Fibroblast of lung (primary cell): Measurements from ENCODE around the gene NUDT5. TPM values are rescaled to one million over a fixed set of nuclear protein-coding genes. Genes with fewer than 3 reads are reported as not detected.
"Not testable (repeated sequence)": the region's sequence is repeated elsewhere in the genome, so short reads cannot be mapped to it uniquely, and the experiment has no call there.

ENCODE experiments used
- DNase-seq, 2 donors: peaks; one replicate each; pipeline versions ENCODE4 v3.0.0 to v3.0.0-alpha.2; 2010; ENCODE audit warnings: low read depth in 2 of 2
- H2AFZ ChIP-seq: 2 replicates; pipeline ENCODE4 v1.5.1; 2012; ENCODE audit warnings: low read length, control low read depth, inconsistent platforms
- H3K27ac ChIP-seq: 2 replicates; pipeline ENCODE4 v1.5.1; 2011; ENCODE audit warnings: low read length, control low read depth; ENCODE audit not compliant: insufficient read depth
- H3K27me3 ChIP-seq: 2 replicates; pipeline ENCODE4 v1.5.1; 2011; ENCODE audit warnings: mild to moderate bottlenecking, low read length; ENCODE audit not compliant: control insufficient read depth, insufficient read depth
- H3K36me3 ChIP-seq: 2 replicates; pipeline ENCODE4 v1.5.1; 2011; ENCODE audit warnings: low read length; ENCODE audit not compliant: control insufficient read depth, insufficient read depth
- H3K4me1 ChIP-seq: 2 replicates; pipeline ENCODE4 v1.5.1; 2011; ENCODE audit warnings: low read length; ENCODE audit not compliant: control insufficient read depth, insufficient read depth; ENCODE audit errors: extremely low read depth
- H3K4me2 ChIP-seq: 2 replicates; pipeline ENCODE4 v1.5.1; 2011; ENCODE audit warnings: low read length, control low read depth; ENCODE audit not compliant: insufficient read depth; ENCODE audit errors: extremely low read depth
- H3K4me3 ChIP-seq, 4 experiments: fragments of 200-600 bp in 1 of 4; sonication (generic) in 1 of 4; replicated peaks in 1 of 4; 2 replicates each; pipeline ENCODE4 v1.5.1; 2011 to 2016; ENCODE audit warnings: low read length in 4 of 4, low read depth in 3 of 4, mild to moderate bottlenecking in 3 of 4, control low read depth in 2 of 4, inconsistent platforms in 1 of 4, mixed read lengths in 1 of 4; ENCODE audit not compliant: insufficient read depth in 1 of 4; ENCODE audit errors: control extremely low read depth in 1 of 4
- H3K79me2 ChIP-seq: 2 replicates; pipeline ENCODE4 v1.5.1; 2012; ENCODE audit warnings: mild to moderate bottlenecking, low read length, inconsistent platforms; ENCODE audit not compliant: control insufficient read depth, insufficient read depth
- H3K9ac ChIP-seq: 2 replicates; pipeline ENCODE4 v1.5.1; 2011; ENCODE audit warnings: mild to moderate bottlenecking, low read length, control low read depth; ENCODE audit not compliant: insufficient read depth
- H3K9me3 ChIP-seq: 2 replicates; pipeline ENCODE4 v1.5.1; 2012; ENCODE audit warnings: low read depth, low read length; ENCODE audit not compliant: control insufficient read depth, insufficient read depth
- H4K20me1 ChIP-seq: 2 replicates; pipeline ENCODE4 v1.5.1; 2011; ENCODE audit warnings: low read length; ENCODE audit not compliant: control insufficient read depth, insufficient read depth; ENCODE audit errors: extremely low read depth
- EZH2 ChIP-seq: IDR thresholded peaks from 2 replicates; pipeline ENCODE4 v1.5.1; 2012; ENCODE audit warnings: low read length, control low read depth, mild to moderate bottlenecking; ENCODE audit errors: missing control alignments
- polyA plus RNA-seq, 2 donors: library from polyadenylated mRNA; depleted of rRNA in 1 of 2; stranded (reverse) in 1 of 2; unstranded in 1 of 2; fragments of >200 nt; gene quantifications; 2 replicates each; pipeline ENCODE4 v1.2.1, GENCODE V29; 2011 to 2012; ENCODE audit warnings: missing spikeins in 1 of 2
- total RNA-seq: library from RNA; depleted of rRNA; stranded (reverse); fragments of >200 nt; gene quantifications from 2 replicates; pipeline ENCODE4 v1.2.1, GENCODE V29; 2014
- TF ChIP-seq, protein P1 (sequence below), 2 donors: IDR thresholded peaks in 1 of 2; conservative IDR thresholded peaks in 1 of 2; 1 replicate in 1 of 2; 2 replicates in 1 of 2; pipeline ENCODE4 v1.5.1; 2011 to 2012; ENCODE audit warnings: low read length in 2 of 2, control low read depth in 1 of 2, inconsistent platforms in 1 of 2, low read depth in 1 of 2, mild to moderate bottlenecking in 1 of 2

Gene NUDT5
- total and polyA plus RNA-seq, 2 donors (not counting 1 experiment from before 2014, with no cell fraction given), result 58.8 to 69.4 TPM

GRCh38 chr10:12228851-12229250 is 33.2 kb upstream of the NUDT5 start:
- peaks cover 4% of the 10 kb centered on the region for H3K36me3 ChIP-seq
- DNase-seq, result peak in 1 of 2 donors; percentile 5
- H2AFZ ChIP-seq, result no peak overlapping the region
- no peaks in the 10 kb centered on the region for H3K4me1 ChIP-seq
- TF ChIP-seq, protein P1, sequence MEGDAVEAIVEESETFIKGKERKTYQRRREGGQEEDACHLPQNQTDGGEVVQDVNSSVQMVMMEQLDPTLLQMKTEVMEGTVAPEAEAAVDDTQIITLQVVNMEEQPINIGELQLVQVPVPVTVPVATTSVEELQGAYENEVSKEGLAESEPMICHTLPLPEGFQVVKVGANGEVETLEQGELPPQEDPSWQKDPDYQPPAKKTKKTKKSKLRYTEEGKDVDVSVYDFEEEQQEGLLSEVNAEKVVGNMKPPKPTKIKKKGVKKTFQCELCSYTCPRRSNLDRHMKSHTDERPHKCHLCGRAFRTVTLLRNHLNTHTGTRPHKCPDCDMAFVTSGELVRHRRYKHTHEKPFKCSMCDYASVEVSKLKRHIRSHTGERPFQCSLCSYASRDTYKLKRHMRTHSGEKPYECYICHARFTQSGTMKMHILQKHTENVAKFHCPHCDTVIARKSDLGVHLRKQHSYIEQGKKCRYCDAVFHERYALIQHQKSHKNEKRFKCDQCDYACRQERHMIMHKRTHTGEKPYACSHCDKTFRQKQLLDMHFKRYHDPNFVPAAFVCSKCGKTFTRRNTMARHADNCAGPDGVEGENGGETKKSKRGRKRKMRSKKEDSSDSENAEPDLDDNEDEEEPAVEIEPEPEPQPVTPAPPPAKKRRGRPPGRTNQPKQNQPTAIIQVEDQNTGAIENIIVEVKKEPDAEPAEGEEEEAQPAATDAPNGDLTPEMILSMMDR (conservative IDR thresholded peaks at IDR 0.05 in 1 of 2, IDR thresholded peaks at IDR 0.05 in 1 of 2; ENCODE audit: low read depth in 1 of 2, low read length in 2 of 2), result no peak
- no peak for TF ChIP-seq EZH2
- peaks cover 3% of the 10 kb centered on the region for H3K79me2 ChIP-seq
- H3K4me2 ChIP-seq, result no peak overlapping the region
- H3K27ac ChIP-seq, result no peak overlapping the region
- no peaks in the 10 kb centered on the region for H4K20me1 ChIP-seq
- no peaks in the 10 kb centered on the region for H3K9me3 ChIP-seq
- H3K9ac ChIP-seq, result no peak overlapping the region
- no peaks in the 10 kb centered on the region for H3K27me3 ChIP-seq
- no peak overlapping the region for H3K4me3 ChIP-seq

DNA sequence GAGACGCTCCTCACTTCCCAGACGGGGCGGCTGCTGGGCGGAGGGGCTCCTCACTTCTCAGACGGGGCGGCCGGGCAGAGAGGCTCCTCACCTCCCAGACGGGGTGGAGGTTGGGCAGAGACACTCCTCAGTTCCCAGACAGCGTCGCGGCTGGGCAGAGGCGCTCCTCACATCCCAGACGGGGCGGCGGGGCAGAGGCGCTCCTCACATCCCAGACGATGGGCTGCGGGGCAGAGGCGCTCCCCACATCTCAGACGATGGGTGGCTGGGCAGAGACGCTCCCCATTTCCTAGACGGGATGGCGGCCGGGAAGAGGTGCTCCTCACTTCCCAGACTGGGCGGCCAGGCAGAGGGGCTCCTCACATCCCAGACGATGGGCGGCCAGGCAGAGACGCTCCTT is 30.7 kb upstream of the NUDT5 start:
- not testable (repeated sequence) for H3K9ac ChIP-seq, H3K4me1 ChIP-seq, H3K9me3 ChIP-seq, DNase-seq, H2AFZ ChIP-seq, H3K27ac ChIP-seq, H3K27me3 ChIP-seq, H3K4me3 ChIP-seq, H3K36me3 ChIP-seq, H3K79me2 ChIP-seq, H3K4me2 ChIP-seq, H4K20me1 ChIP-seq

DNA sequence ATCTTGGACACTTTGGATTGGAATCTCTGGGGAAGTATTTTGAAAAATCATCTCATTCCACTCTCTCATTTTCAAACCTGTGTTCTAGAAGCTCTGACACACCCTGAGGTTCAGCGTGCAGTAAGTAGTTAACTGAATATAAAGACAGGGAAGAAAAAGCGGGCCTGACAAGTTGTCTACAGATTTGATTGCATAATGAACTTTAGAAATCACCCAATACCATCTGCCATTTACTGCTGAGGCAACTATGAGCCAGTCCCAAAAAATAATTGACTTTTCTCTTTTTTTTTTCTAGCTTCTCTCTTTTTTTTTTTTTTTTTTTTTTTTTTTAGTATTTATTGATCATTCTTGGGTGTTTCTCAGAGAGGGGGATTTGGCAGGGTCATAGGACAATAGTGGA is 29.8 kb upstream of the NUDT5 start:
- no peak overlapping the region for H3K4me3 ChIP-seq
- H4K20me1 ChIP-seq, result no peaks in the 10 kb centered on the region
- H3K27me3 ChIP-seq, result no peaks in the 10 kb centered on the region
- peaks cover 3% of the 10 kb centered on the region for H3K79me2 ChIP-seq
- DNase-seq, result no peak
- no peak overlapping the region for H3K27ac ChIP-seq
- H3K4me2 ChIP-seq, result no peak overlapping the region
- H3K4me1 ChIP-seq, result no peaks in the 10 kb centered on the region
- no peak overlapping the region for H2AFZ ChIP-seq
- no peaks in the 10 kb centered on the region for H3K9me3 ChIP-seq
- H3K9ac ChIP-seq, result no peak overlapping the region
- peaks cover 2% of the 10 kb centered on the region for H3K36me3 ChIP-seq
- TF ChIP-seq EZH2, result no peak
- TF ChIP-seq, protein P1 (conservative IDR thresholded peaks at IDR 0.05 in 1 of 2, IDR thresholded peaks at IDR 0.05 in 1 of 2; ENCODE audit: low read depth in 1 of 2, low read length in 2 of 2), result no peak
